Prostate gland (tissue), 2 donors: ENCODE results near the gene FRMD4A.

ENCODE experiments used
- POLR2AphosphoS5 ChIP-seq: sonication (generic); formaldehyde crosslinking; IDR thresholded peaks from one replicate; pipeline ENCODE4 v1.6.1; 2017; ENCODE audit warnings: antibody characterized with exemption
- TF ChIP-seq, protein P1 (sequence below), 4 experiments: fragments of 200-600 bp in 2 of 4; fragments of 450-650 bp in 2 of 4; sonication (generic) in 2 of 4; IDR thresholded peaks; 1 replicate in 3 of 4; 2 replicates in 1 of 4; pipeline ENCODE4 v1.5.1; 2016 to 2019; ENCODE audit warnings: antibody characterized with exemption in 4 of 4, mild to moderate bottlenecking in 2 of 4, moderate library complexity in 2 of 4

DNA sequence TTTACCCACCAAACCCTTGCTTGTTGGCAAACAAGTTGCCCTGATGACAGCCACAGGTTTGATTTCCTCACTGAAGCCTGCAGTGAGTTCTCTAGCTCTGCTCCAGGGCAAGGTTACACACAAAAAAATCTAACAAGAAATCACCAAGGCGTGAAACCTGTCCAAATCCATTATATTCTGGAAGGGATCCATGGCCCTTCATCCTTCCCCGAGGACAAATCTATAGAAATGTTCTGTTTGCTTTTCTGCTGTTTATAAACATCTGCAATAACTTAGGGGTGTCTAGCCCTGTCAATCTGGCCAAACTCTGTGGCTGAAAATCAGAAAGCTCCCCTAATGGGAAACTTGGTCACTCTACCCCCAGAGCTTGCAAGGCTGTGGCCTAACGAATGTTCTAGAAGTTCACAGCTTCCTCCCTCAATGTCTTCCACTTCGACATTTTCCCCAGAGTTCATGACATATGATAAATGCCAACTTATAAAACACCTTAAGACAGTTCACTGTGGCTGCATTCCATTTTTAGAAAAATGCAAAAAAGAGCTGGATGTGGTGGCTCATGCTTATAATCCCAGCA is 579.4 kb downstream of the FRMD4A start:
- TF ChIP-seq, protein P1, sequence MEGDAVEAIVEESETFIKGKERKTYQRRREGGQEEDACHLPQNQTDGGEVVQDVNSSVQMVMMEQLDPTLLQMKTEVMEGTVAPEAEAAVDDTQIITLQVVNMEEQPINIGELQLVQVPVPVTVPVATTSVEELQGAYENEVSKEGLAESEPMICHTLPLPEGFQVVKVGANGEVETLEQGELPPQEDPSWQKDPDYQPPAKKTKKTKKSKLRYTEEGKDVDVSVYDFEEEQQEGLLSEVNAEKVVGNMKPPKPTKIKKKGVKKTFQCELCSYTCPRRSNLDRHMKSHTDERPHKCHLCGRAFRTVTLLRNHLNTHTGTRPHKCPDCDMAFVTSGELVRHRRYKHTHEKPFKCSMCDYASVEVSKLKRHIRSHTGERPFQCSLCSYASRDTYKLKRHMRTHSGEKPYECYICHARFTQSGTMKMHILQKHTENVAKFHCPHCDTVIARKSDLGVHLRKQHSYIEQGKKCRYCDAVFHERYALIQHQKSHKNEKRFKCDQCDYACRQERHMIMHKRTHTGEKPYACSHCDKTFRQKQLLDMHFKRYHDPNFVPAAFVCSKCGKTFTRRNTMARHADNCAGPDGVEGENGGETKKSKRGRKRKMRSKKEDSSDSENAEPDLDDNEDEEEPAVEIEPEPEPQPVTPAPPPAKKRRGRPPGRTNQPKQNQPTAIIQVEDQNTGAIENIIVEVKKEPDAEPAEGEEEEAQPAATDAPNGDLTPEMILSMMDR (IDR thresholded peaks at IDR 0.05) = no peak
- TF ChIP-seq POLR2AphosphoS5 = no peak
